Keratinocyte (primary cell): Measurements from ENCODE around the gene CD200R1L. TPM values are rescaled to one million over a fixed set of nuclear protein-coding genes. Genes with fewer than 3 reads are reported as not detected.

Experiments
- DNase-seq: peaks from one replicate; pipeline ENCODE4 v3.0.0-alpha.2; 2011; ENCODE audit warnings: low read depth, missing footprints, low spot score
- FAIRE-seq: peaks from 2 replicates; lab custom pipeline; 2011; peaks lifted over from hg19 to GRCh38; lab: Jason Lieb, UNC
- H2AFZ ChIP-seq: 2 replicates; pipeline ENCODE4 v1.6.0; 2012; ENCODE audit warnings: low read length, control low read depth, inconsistent platforms; ENCODE audit not compliant: control insufficient read depth
- H3K27ac ChIP-seq: 2 replicates; pipeline ENCODE4 v1.5.1; 2011; ENCODE audit warnings: low read length; ENCODE audit not compliant: control insufficient read depth, insufficient read depth
- H3K27me3 ChIP-seq: 3 replicates; pipeline ENCODE4 v1.6.0; 2011; ENCODE audit warnings: low read length; ENCODE audit not compliant: control insufficient read depth, insufficient read depth; ENCODE audit errors: extremely low read depth
- H3K36me3 ChIP-seq, 2 experiments: 2 replicates in 1 of 2; 3 replicates in 1 of 2; pipeline ENCODE4 v1.5.1; 2011; ENCODE audit warnings: low read length in 2 of 2, mild to moderate bottlenecking in 1 of 2; ENCODE audit not compliant: control insufficient read depth in 2 of 2, insufficient read depth in 2 of 2; ENCODE audit errors: extremely low read depth in 1 of 2
- H3K4me1 ChIP-seq: 3 replicates; pipeline ENCODE4 v1.5.1; 2011; ENCODE audit warnings: low read length; ENCODE audit not compliant: control insufficient read depth, insufficient read depth; ENCODE audit errors: extremely low read depth
- H3K4me2 ChIP-seq: 3 replicates; pipeline ENCODE4 v1.6.0; 2011; ENCODE audit warnings: low read depth, low read length; ENCODE audit not compliant: control insufficient read depth, insufficient read depth; ENCODE audit errors: extremely low read depth
- H3K4me3 ChIP-seq, 3 experiments: fragments of 200-600 bp in 1 of 3; sonication (generic) in 1 of 3; 2 replicates in 2 of 3; 3 replicates in 1 of 3; pipeline ENCODE4 v1.5.1; 2011 to 2016; ENCODE audit warnings: low read length in 3 of 3, mild to moderate bottlenecking in 3 of 3, control low read depth in 2 of 3, inconsistent platforms in 1 of 3, low read depth in 1 of 3, mixed read lengths in 1 of 3, mixed run types in 1 of 3, moderate library complexity in 1 of 3; ENCODE audit not compliant: control insufficient read depth in 2 of 3, insufficient read depth in 2 of 3; ENCODE audit errors: extremely low read depth in 1 of 3
- H3K79me2 ChIP-seq: 2 replicates; pipeline ENCODE4 v1.6.0; 2012; ENCODE audit warnings: low read length; ENCODE audit not compliant: control insufficient read depth, insufficient read depth
- H3K9ac ChIP-seq: 3 replicates; pipeline ENCODE4 v1.6.0; 2011; ENCODE audit warnings: low read length; ENCODE audit not compliant: control insufficient read depth, insufficient read depth; ENCODE audit errors: extremely low read depth
- H3K9me1 ChIP-seq: 3 replicates; pipeline ENCODE4 v1.6.0; 2011; ENCODE audit warnings: low read length; ENCODE audit not compliant: control insufficient read depth, insufficient read depth; ENCODE audit errors: extremely low read depth
- H3K9me3 ChIP-seq: 2 replicates; pipeline ENCODE4 v1.5.1; 2012; ENCODE audit warnings: low read depth, low read length; ENCODE audit not compliant: control insufficient read depth
- H4K20me1 ChIP-seq: 3 replicates; pipeline ENCODE4 v1.6.0; 2011; ENCODE audit warnings: low read length; ENCODE audit not compliant: control insufficient read depth, insufficient read depth; ENCODE audit errors: extremely low read depth
- CTCF ChIP-seq, 3 experiments: IDR thresholded peaks in 1 of 3; conservative IDR thresholded peaks in 1 of 3; optimal IDR thresholded peaks in 1 of 3; 2 replicates in 2 of 3; 3 replicates in 1 of 3; pipeline versions ENCODE3 to v1.5.1; 2011; ENCODE audit warnings: low read length in 3 of 3, mild to moderate bottlenecking in 3 of 3, moderate library complexity in 2 of 3, control low read depth in 1 of 3, inconsistent platforms in 1 of 3; ENCODE audit not compliant: insufficient read depth in 2 of 3; ENCODE audit errors: extremely low read depth in 1 of 3
- EZH2 ChIP-seq: IDR thresholded peaks from one replicate; pipeline ENCODE4 v1.6.1; 2012; ENCODE audit warnings: inconsistent platforms, mild to moderate bottlenecking, low read length, moderate library complexity
- dilution Hi-C: fragments of 300-500 bp; cut with MboI; formaldehyde crosslinking; loops from one replicate; pipeline ENCODE4 v1.7.0; 2020; ENCODE audit warnings: low sequenced_read_pairs; ENCODE audit not compliant: extremely low pct_ligation_motif_present
- polyA plus RNA-seq, 5 experiments: library from polyadenylated mRNA; depleted of rRNA in 3 of 5; stranded (reverse) in 3 of 5; stranded (forward) in 1 of 5; unstranded in 1 of 5; fragments of >200 nt; gene quantifications; 1 replicate in 1 of 5; 2 replicates in 3 of 5; 3 replicates in 1 of 5; pipeline versions ENCODE4 v1.2.1 to v1.2.3, GENCODE V29; 2011 to 2012; ENCODE audit warnings: missing spikeins in 2 of 5, low read depth in 1 of 5, low replicate concordance in 1 of 5

Gene CD200R1L
- polyA plus RNA-seq, 1 donor (not counting 4 experiments of a cell fraction or from before 2014, with no cell fraction given), result not detected

GRCh38 chr3:112786002-112786590 is 60.6 kb downstream of the CD200R1L start:
- Histone ChIP-seq H3K4me3 (no peak overlapping the region), H3K9me3 (no peaks in the 10 kb centered on the region), H3K36me3 (no peaks in the 10 kb centered on the region), H3K27me3 (no peaks in the 10 kb centered on the region), H2AFZ (no peak overlapping the region), H3K79me2 (no peaks in the 10 kb centered on the region), H4K20me1 (no peaks in the 10 kb centered on the region), H3K4me2 (no peak overlapping the region), H3K4me1 (peaks cover 8% of the 10 kb centered on the region), H3K9me1 (no peaks in the 10 kb centered on the region), H3K9ac (no peak overlapping the region), H3K27ac (no peak overlapping the region)
- FAIRE-seq (no peak), DNase-seq (no peak)
- dilution Hi-C loops, result no loop called here
- no peak for TF ChIP-seq CTCF (optimal IDR thresholded peaks at IDR 0.05 in 1 of 3, IDR thresholded peaks at IDR 0.05 in 1 of 3, conservative IDR thresholded peaks at IDR 0.05 in 1 of 3; ENCODE audit: extremely low read depth in 1 of 3, insufficient read depth in 2 of 3, low read length in 3 of 3)
- TF ChIP-seq EZH2, result no peak

GRCh38 chr3:112785321-112786001 is 61.2 kb downstream of the CD200R1L start:
- Histone ChIP-seq H3K4me1 (peaks cover 10% of the 10 kb centered on the region), H4K20me1 (no peaks in the 10 kb centered on the region), H3K27me3 (no peaks in the 10 kb centered on the region), H3K9ac (no peak overlapping the region), H3K27ac (no peak overlapping the region), H3K4me3 (no peak overlapping the region), H3K9me3 (no peaks in the 10 kb centered on the region), H3K79me2 (no peaks in the 10 kb centered on the region), H3K4me2 (no peak overlapping the region), H3K36me3 (no peaks in the 10 kb centered on the region), H2AFZ (no peak overlapping the region), H3K9me1 (no peaks in the 10 kb centered on the region)
- FAIRE-seq, result no peak
- DNase-seq, result no peak
- TF ChIP-seq CTCF (optimal IDR thresholded peaks at IDR 0.05 in 1 of 3, IDR thresholded peaks at IDR 0.05 in 1 of 3, conservative IDR thresholded peaks at IDR 0.05 in 1 of 3; ENCODE audit: extremely low read depth in 1 of 3, insufficient read depth in 2 of 3, low read length in 3 of 3) (no peak), EZH2 (no peak)
- dilution Hi-C loops, result no loop called here
